Left kidney (tissue), 2 donors: ENCODE results near the gene DYSF. TPM values are rescaled to one million over a fixed set of nuclear protein-coding genes. Genes with fewer than 3 reads are reported as not detected.

Experiments
- DNase-seq: peaks from one replicate; pipeline ENCODE4 v3.0.0-alpha.2; 2013
- polyA plus RNA-seq: library from polyadenylated mRNA; unstranded; fragments of 120-200 nt; gene quantifications from one replicate; pipeline ENCODE4 v1.2.1, GENCODE V29; 2013; ENCODE audit not compliant: insufficient read length

DYSF gene
- polyA plus RNA-seq, 1 donor, result 15.4 TPM

DNA sequence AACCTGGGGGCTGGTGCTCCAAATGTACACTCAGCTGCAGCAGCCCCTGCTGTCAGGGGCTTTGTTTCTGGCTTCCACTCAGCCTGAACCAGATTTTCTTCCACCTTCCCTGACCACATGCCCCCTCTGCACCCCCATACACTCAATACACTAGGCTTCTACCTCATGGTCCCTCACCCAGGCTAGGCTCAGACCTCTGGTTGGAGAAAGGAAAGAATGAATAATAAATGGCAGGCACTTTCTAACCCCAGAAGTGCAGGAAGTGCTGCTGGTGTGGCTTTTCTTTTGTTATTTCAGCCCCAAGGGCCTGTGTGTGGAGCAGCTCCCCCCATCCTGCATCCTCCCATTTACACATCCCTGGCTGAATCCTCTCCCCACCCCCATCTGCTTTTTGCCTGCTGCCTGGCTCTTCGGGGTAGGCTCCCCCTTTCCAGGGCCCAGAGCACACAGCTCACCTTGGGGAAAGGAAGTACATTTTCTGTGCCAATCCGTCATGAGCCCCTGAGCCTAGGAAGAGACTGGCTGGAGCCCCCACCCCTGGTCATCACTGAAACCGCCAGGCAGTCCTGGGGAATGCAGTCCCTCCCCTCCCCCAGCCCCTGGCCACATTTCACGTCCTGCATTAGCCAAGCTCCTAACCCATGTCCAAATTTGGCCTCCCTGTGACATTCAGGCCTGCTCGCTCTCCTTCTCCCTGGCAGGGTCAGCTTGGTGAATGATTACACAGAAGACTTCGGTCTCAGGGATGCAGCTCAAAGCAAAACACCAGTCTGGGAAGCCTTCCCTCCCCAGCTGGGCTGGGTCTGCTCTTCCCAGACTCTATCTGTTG lies 2.6 kb downstream of the DYSF start:
- no peak for DNase-seq

DNA sequence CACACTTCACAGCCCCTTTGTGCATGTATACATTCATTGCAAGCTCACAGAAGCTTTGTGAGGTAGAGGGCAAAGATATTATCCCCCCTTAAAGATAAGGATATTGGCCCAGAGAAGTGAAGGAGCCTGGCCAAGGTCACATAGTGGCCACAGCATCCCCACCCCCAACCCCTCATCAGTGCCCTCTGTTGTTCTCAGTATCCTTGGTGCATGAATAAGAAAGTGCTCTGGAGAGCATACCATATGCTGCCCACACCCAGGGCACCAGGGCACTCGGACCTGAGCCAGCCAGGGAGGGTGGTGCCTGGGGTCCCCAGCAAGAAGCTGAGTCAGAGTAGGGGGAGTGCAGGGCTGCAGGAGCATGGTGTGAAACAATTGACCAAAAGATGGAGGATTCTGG lies 3.3 kb downstream of the DYSF start:
- no peak for DNase-seq

DNA sequence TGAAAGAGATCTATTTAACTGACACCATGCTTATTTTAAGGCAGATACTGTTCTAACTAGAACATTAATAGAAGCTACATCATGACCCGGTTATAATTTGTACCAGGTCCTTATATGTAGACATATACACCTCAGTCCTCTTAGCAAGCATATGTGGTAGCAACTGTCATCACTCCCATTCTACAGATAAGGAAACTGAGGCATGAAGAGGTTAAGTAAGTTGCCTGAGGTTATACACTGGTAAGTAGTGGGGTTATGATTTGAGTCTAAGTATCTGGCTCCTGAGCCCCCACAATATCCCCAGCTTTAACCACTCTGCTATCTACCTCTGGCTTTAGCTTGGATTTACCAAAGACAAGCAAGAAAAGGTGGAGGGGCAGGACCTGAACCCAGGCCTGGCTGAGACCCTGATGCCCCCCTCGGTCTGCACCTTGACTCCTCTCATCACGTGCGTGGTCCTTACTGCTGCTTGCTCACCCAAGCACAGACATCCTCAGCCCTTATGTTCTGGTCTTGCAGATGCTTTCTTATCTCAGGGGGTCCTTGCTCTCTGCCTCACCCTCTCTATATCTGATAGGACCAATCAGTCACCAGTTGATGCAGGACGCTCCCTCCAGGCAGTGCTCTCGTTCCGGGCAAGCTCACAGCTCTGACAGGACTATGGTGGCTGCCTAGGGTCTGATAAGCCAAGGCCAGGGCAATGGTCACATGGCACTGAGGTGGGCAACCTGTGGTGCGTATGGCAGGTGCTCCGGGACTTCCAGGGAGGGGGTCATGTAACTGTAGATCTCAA lies 4.0 kb downstream of the DYSF start:
- no peak for DNase-seq

DNA sequence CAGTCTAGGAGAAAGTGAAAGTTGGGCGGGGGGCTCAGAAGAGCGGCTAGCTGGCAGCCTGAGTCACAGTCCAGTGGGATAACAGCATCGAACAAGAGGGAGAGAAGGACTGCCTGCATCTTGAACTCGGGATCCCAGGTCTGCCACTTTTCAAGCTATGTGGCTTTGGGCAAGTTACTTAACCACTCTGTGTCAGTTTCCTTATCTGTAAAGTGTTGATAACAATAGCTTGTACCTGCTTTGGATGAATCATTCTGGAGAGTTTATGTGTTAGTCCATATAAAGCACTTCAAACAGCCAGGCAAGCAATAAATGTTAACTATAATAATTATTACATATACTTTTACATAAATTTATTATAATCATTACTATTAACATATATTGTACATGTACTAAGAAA lies 4.6 kb downstream of the DYSF start:
- DNase-seq, result no peak

DNA sequence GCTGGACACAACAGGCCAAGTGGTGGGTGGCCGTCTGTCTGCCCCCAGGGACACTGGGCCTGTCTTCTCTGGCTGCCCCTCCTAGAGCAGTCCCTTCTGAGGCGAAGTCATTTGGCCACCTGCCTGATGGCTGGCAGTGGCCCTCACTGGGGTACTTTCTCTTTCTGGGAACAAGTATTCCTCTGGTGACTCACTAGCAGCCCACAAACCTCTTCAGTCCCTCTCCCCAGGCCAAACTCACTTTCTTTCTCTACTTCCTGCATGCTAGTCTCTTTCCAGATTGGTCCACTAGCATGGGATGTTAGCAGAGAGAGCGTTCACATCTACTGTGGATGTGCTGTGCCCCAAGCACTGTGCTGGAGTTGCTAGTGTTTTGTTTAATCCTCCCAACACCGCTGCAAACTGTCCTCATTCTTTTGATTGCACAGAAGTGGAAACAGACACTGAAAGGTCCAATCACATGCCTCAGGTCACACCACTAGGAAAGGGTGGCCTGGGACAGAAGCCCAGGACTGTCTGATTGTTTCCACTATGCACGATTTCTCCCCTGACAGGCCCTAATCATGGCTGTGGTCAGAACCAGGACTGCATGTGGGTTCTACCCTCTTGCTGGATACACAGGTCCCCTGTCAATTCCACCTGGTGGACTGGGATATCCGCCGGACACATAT lies 5.2 kb downstream of the DYSF start:
- DNase-seq, result no peak

DNA sequence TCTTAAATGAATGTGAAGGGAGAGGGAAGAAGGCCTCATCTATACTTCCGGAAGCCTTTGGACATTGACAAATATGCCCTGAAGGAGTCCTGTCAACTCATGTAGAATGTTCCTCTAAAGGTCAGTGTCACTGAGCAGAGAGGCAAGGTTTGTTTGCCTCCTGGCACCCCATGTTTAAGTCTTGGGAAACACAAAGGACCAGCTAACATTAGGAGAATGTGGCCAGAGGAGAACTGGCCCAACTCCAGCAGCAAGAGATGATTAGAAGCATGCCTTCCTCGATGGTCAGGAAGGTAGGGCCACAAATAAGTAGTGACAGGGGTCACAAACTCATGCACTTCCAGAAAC lies 5.7 kb downstream of the DYSF start:
- DNase-seq, result no peak

DNA sequence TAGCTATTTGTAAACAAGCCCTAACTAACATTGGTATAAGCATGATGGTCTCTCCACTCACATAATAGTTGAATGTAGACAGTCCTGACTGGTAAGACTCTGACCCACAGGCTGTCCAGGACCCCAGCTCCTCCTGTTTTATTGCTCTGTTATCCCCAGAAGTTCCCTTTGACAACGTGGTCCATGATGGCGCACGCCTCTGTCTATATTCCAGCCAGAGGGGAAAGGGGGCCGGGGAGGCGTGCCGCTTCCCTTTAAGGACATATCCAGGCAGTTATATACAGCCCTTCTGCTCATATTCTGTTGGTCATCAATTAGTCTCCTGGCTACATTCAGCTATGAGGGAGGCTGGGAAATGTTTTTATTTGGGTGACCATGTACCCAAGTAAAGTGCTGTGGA lies 6.7 kb downstream of the DYSF start:
- no peak for DNase-seq

DNA sequence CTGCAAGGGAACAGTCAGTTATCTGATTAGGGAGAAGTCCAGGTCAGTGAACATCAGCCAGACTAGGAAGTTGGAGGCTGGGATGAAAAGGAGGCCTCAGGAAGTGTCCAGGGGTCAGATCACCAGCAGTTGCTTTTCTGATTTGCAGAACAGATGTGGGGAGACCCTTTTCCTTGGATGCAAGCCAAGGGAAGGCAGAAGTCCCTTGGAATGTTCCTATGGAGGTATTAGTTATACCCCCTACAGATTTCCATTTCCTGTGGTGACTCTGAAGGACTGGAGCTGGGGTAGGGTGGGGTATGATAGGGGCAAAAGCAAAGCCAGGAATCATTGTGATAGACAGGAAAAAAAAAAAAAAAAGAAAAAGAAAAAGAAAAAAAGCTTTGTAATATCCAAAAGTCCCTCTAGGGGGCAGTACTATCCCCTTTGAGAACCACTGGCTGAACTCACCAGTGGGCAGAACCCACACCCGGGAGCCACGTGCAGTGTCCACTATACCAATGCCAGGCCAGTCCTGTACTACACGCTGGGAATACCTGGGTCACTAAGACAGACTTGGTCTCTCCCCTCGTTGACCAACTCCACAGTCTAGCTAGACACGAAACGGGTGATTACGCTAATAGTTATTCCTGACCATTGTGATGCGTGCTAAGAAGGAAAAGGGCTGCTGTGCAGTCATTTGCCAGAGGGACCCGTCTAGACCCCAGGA lies 7.4 kb downstream of the DYSF start:
- DNase-seq, result no peak

DNA sequence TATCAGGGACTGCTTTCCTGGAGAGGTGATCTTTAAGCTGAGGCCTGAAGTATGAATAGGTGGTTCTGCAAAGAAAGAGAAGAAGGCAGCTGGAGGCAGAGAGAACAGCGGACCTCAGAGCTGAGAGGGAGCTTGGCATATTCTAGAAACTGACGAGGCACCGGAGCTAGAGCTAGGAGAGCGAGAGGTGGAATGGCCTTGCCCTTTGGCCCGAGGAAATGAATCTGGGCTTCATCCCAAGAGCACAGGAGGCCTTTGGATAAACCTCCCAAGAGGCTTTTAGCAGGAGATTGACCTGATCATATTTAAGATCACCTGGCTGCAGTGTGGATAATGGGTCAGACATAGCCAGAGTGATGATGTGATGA lies 7.9 kb downstream of the DYSF start:
- no peak for DNase-seq

DNA sequence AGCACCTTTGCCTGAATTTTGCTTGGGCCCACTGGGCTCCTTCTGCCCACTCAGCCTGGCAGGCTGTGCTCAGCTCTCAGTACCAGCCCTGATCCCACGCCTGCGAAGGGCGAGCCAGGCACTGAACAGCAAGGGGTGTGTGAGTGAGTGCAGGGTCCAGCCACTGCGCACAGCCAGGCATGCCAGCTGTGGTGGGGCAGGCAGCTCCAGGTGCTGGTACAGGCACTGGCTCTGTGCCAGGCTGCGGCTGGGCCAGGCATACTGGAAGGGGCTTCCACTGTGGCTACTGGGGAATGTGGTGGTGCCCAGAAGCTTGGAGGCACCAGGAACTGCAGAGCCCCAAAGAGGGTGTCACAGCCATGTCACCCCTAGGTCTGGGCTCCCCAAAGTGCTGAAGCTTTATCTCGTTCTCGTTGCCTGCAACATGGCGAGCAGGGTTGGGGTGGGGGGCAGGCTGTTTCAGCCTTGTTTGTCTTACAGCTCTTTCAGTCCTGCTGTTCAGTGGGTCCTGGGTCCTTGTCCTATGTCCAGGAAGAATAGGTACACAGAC lies 8.8 kb downstream of the DYSF start:
- no peak for DNase-seq

DNA sequence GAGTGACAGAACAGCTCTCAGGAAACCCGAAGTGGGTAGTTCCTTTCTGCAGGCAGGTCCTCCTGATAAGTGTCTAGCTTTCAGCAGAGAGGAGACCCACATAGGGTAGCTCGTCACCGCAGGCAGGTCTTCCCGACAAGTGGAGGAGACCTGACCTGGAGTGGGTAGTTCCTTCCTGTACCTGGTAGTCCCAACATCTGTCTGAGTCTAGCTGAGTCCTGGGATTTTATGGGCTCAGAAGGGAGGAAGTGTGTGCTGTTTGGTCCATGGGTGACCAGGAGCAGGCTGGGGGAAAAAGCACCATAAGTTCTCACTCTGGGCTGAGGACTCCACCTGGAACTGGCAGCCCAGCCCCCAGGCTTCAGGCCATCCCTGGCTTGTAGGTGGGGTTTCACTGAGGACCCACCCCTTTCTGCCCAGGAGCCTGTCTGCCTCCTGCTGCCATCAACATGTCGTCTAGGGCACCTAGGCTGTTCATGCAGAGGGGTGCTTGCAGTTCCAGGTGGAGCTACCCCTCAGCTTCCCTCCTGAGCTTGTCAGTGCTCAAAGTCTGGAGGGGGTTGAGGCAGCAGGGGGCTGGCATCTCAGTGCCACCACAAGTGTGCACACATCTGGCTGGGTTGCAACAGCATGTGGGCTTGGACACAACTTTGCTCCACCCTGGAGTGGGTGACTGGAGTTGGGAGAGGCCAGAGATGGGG lies 9.4 kb downstream of the DYSF start:
- no peak for DNase-seq

DNA sequence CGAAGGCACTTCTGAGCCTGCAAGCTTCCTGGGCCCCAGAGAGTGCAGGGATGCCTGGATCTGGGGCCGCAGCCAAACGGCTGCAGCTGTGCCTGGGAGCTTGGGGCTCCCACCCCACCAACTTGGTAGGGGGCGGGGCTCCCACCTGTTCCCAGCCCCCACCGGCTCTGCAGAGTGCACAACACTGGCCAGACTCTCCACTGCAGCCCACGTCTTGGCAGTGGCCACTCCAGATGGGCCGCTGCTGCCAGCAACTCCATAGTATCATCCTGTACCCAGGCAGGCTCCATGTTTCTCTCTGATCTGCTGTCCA lies 9.9 kb downstream of the DYSF start:
- no peak for DNase-seq

DNA sequence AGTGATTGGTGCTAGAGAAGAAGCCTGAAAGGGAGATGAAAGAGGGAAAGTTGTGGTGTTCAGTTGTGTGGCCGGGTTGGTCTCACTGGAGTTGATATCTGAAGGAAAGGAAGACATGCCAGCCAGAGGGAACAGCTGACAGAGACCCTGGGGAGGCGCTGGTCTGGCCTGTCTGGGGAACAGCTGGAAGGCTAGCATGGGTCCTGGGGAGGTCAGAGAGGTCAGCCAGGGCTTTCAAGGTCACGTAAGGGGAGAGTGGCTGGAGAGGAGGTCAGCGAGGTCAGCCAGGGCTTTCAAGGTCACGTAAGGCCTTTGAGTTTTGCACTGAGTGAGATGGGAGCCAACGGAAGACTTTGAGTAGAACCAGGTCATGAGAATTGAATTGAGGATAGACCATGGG lies 11.0 kb downstream of the DYSF start:
- DNase-seq, result no peak

DNA sequence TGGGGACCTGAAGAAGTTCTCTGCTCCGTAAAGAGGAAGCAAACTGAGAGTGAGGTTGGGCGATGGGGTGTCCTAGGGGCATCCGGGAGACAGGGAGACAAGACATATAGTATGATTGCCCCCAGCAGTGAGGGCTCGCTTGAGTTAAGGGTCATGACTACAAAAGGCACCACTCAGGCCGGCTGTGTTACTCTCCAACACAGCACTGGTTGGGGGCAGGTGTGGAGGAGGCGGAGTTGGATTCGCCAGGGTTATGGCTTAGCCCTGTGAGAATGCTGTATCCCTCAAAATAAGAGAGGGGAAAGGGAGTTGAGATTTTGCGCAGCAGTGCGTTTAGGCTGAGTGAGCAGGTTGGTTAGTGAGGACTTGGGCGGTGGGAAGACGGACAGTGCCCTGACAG lies 12.0 kb downstream of the DYSF start:
- DNase-seq, result no peak

DNA sequence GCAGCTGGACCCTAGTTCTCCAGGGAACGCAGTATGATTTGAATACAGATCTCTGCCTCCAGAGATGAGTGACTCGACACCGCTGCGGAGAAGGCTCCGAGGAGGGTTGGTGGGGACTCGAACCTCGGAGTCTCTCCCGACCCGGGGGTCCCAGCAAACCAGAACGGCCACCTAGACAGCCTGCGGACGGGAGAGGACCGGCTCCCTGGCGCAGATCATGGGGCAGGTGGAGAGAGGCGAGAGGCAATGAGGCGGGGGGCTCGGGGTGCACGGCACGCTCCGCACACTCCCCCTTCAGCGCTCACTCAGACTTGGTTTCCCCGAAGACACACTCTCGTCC lies 12.6 kb downstream of the DYSF start:
- DNase-seq, result no peak

DNA sequence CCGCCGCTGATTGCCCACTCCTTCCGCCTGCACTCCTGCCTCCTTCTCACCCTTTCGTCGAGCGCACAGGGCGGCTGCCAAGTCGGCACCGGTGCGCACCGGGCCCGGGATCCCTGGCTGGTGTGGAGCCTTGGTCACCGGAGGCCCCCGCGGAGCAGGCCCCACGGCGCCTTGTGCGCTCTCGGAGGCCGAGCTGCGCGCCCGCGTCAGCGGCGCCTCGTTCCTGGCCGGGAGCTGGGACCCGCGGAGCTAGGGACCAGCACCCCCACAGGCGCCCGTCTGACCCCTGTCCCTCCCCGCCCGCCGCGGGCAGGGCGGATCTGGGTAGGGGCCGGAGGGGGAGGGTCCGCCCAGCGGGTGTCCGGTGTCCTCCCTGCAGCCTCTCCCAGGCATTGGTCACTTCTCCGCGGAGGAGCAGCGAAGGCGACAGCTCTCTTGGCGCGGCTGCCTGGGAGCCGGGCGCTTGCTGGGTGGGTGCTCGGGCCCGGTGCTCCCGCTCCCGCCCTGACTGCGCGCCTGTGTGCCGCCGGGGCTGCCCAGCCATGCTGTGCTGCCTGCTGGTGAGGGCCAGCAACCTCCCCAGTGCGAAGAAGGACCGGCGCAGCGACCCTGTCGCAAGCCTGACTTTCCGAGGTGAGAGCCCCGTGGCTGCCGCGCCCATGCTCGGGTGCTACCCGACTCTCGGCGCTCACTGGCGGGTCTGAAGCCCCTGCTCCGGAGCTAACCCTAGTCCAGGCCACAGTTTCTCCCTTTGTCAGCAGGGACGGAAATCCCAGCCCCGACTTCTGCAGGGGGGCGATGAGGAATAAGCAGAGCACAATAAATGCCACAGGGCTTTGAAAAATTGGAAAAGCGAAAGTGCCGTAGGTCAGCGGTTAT lies 13.2 kb downstream of the DYSF start:
- DNase-seq, result no peak

DNA sequence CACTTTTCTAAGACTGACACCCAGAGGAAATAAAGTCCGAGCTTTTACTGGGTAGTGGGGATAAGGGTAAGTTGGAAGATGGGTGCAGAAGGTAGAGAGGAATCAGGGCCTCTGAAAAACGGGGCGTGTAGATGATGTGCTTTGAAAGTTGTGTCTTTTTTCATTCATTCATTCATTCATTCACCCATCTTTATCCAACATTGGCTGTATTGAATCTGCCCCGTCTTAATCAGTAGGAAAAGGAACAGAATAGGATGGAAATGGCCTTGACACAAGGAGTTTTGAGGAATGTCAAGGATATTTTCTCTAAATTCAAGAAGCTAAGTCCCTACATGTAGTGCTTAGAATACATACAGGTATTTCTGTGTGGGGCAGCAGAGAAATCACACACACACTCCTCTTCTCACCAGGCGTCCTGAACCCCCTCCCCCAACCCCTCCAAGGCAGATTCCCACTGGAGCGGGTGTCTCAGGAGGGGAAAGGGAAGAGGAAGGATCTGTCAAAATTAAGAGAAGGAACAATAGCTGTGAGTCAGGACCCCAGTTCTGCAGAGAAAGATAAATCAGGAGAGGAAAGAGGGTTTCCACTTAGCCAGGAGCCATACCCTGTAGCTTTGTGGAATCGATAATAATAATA lies 13.9 kb downstream of the DYSF start:
- DNase-seq, result no peak

DNA sequence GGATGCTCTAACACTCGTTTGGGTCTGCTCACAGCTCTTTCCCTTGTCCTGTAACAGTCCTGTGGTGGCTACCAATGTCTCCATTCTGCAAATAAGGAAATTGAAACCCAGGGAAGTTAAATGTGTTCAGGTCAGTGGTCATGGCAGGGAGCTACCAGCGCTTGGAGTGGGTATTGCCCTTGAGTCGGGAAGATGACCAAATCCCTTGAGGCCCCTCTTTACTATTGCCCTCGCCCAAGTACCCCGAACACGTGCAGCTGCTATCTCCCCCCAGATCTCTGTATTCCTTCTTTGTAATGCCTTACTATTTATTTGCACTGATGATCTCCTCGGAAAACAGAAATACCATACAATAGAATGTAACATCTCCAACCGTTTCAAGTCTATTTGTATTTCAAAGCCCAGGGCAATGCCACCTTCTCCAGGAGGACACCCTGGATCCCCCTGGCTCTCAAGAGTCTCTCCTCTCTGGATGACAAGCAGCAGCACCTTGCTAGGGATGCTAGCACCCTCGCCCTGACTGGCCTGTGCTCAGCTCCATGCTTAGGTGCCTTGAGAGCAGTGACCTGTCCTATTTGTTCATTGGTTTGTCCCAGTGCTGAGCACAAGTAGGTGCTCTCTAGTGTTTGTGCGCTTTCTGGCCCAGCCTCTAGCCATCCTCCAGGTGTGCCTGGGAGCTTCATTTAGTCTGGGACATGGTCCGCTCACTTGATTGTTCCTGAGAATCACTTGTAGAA lies 15.1 kb downstream of the DYSF start:
- no peak for DNase-seq
